ENCODE measurements around the gene AUTS2.

DNA sequence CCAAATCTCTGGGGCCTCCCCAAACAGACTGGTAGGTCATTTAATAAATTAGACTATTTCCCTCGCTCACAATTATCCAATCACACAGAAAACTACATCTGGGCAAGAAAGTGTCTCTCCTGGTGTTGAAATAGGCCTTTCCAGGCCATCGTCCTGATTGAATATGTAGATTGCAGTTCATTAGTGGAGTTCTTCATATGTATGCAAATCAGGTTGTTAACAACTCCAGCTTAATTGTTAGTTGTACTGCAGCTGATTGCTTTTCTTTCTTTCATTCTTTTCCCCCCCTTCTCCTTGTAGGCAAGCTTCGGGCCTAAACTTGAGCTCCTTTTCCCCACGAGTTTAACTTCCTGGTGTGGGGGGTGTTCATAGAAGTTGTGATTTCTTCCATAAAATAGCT lies 1174.6 kb downstream of the AUTS2 start:
- TF ChIP-seq CTCF (IDR thresholded peaks at IDR 0.05; ENCODE audit: low read depth, low read length, missing input control) (no peak), REST (IDR thresholded peaks at IDR 0.05) (no peak), YY1 (IDR thresholded peaks at IDR 0.05) (no peak), SP1 (IDR thresholded peaks at IDR 0.05) (no peak), EGR1 (IDR thresholded peaks at IDR 0.05; ENCODE audit: low read depth in 2 of 2) (no peak), MAX (IDR thresholded peaks at IDR 0.05) (no peak), TAF1 (conservative IDR thresholded peaks at IDR 0.05) (no peak), RAD21 (IDR thresholded peaks at IDR 0.05) (no peak), JUND (IDR thresholded peaks at IDR 0.05) (no peak), NR2F2 (IDR thresholded peaks at IDR 0.05) (no peak)
